Measurements from ENCODE around the gene EIF5A. TPM values are rescaled to one million over a fixed set of nuclear protein-coding genes. Genes with fewer than 3 reads are reported as not detected.
A peak's percentile ranks its signal among the peaks of the same experiment; 100 is the strongest.

Gene EIF5A
- total and polyA plus RNA-seq, 9 of the 15 experiments (the other 6 are each of a cell fraction or from before 2014, with no cell fraction given): 22.9 to 1,163 (median 772) TPM

- peak; percentile 74 for TF ChIP-seq SUPT5H (IDR thresholded peaks at IDR 0.05)
- TF ChIP-seq MAX (CRISPR knock-in tag; IDR thresholded peaks at IDR 0.05): peak; percentile 77
- no peak for TF ChIP-seq CTCF (IDR thresholded peaks at IDR 0.05 in 2 of 3, conservative IDR thresholded peaks at IDR 0.05 in 1 of 3; ENCODE audit: insufficient read depth in 2 of 3, low read depth in 1 of 3, low read length in 3 of 3)
- TF ChIP-seq KDM5B (IDR thresholded peaks at IDR 0.05; ENCODE audit: insufficient replicate concordance, low read depth, low read length): peak; percentile 75
- no peak for TF ChIP-seq ZBTB34 (CRISPR knock-in tag; IDR thresholded peaks at IDR 0.05)
- no peak for TF ChIP-seq ZNF398 (CRISPR knock-in tag; IDR thresholded peaks at IDR 0.05)
- TF ChIP-seq ZNF644 (tag; IDR thresholded peaks at IDR 0.05; ENCODE audit: low read depth): no peak
- TF ChIP-seq ZNF57 (CRISPR knock-in tag; IDR thresholded peaks at IDR 0.05): no peak
- TF ChIP-seq ZFP36 (IDR thresholded peaks at IDR 0.05; ENCODE audit: low read depth, low read length, partially characterized antibody): no peak
- no peak for TF ChIP-seq MECOM (CRISPR knock-in tag; IDR thresholded peaks at IDR 0.05)
- TF ChIP-seq SREBF2 (CRISPR knock-in tag; IDR thresholded peaks at IDR 0.05): no peak
- no peak for TF ChIP-seq TGIF2 (CRISPR knock-in tag; IDR thresholded peaks at IDR 0.05)
- peak in 1 of 2 experiments; percentile 96; a peak in 2 of 4 replicates for TF ChIP-seq MLLT1 (IDR thresholded peaks at IDR 0.05)
- TF ChIP-seq CLOCK (CRISPR knock-in tag; IDR thresholded peaks at IDR 0.05; ENCODE audit: borderline replicate concordance): no peak
- no peak for TF ChIP-seq ZNF780A (CRISPR knock-in tag; IDR thresholded peaks at IDR 0.05)
These were observed at the start of gene EIF5A (continued) for GRCh38 chr17:7306911-7307685.
